IPS-18a (cell line): ENCODE results near the gene ACOX3.
"Not testable (repeated sequence)": the region's sequence is repeated elsewhere in the genome, so short reads cannot be mapped to it uniquely, and the experiment has no call there.

ENCODE experiments used
- H3K27ac ChIP-seq: one replicate; pipeline ENCODE4 v1.5.1; 2013; ENCODE audit warnings: low read length
- H3K27me3 ChIP-seq: one replicate; pipeline ENCODE4 v1.6.1; 2013; ENCODE audit warnings: mild to moderate bottlenecking, low read length; ENCODE audit not compliant: control insufficient read depth, insufficient read depth
- H3K36me3 ChIP-seq: one replicate; pipeline ENCODE4 v1.6.1; 2013; ENCODE audit warnings: low read depth, low read length; ENCODE audit not compliant: control insufficient read depth
- H3K4me1 ChIP-seq: one replicate; pipeline ENCODE4 v1.6.1; 2013; ENCODE audit warnings: low read depth, low read length; ENCODE audit not compliant: control insufficient read depth
- H3K4me3 ChIP-seq: one replicate; pipeline ENCODE4 v1.5.1; 2013; ENCODE audit warnings: low read length
- H3K9ac ChIP-seq: one replicate; pipeline ENCODE4 v1.6.1; 2013; ENCODE audit warnings: mild to moderate bottlenecking, low read length, moderate library complexity
- H3K9me3 ChIP-seq: one replicate; pipeline ENCODE4 v1.6.1; 2013; ENCODE audit warnings: low read depth, low read length; ENCODE audit not compliant: control insufficient read depth

Gene ACOX3

GRCh38 chr4:8343262-8343966, 97.1 kb downstream of the ACOX3 start:
- Histone ChIP-seq H3K36me3 (no peaks in the 10 kb centered on the region), H3K9ac (no peak overlapping the region), H3K4me1 (peaks cover 2% of the 10 kb centered on the region), H3K4me3 (no peak overlapping the region), H3K9me3 (no peaks in the 10 kb centered on the region), H3K27ac (no peak overlapping the region), H3K27me3 (no peaks in the 10 kb centered on the region)

DNA sequence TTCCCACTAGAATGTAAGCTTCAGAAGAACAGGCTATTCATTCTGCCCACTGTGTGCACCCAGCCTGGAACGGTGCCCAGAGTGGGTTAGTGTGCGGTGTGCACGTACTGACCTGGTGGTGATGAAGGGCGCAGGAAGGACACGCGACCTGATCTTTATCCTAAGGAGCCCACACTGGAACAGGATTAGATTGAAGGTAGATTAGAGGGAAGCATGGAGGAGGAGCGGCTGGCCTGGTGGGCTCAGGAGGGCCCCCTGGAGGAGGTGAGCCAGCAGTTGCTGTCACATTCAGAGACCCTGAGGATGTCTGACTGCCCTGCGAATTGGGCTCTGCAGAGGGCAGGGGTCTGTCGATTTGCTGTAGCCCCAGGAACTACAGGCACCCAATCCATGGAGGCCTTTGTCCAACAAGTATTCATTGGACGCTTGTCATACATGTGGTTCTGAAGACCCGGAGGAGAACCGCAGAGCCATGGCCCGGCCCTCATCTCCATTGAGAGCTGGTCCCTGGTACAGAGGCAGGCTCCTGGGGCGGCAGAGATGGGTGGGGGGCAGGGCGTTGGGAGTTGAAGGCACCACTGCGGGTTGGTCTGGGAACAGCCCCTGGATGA, 97.8 kb downstream of the ACOX3 start:
- no peak overlapping the region for H3K9ac ChIP-seq
- peaks cover 2% of the 10 kb centered on the region for H3K4me1 ChIP-seq
- H3K4me3 ChIP-seq: no peak overlapping the region
- no peaks in the 10 kb centered on the region for H3K27me3 ChIP-seq
- no peaks in the 10 kb centered on the region for H3K36me3 ChIP-seq
- no peaks in the 10 kb centered on the region for H3K9me3 ChIP-seq
- H3K27ac ChIP-seq: no peak overlapping the region

GRCh38 chr4:8341691-8342090, 98.8 kb downstream of the ACOX3 start:
- H3K9me3 ChIP-seq: no peaks in the 10 kb centered on the region
- H3K36me3 ChIP-seq: no peaks in the 10 kb centered on the region
- H3K4me1 ChIP-seq: peaks cover 2% of the 10 kb centered on the region
- H3K27ac ChIP-seq: no peak overlapping the region
- H3K9ac ChIP-seq: no peak overlapping the region
- H3K4me3 ChIP-seq: no peak overlapping the region
- no peaks in the 10 kb centered on the region for H3K27me3 ChIP-seq

- not testable (repeated sequence) for H3K36me3 ChIP-seq, H3K9me3 ChIP-seq, H3K27me3 ChIP-seq, H3K27ac ChIP-seq, H3K4me1 ChIP-seq, H3K4me3 ChIP-seq, H3K9ac ChIP-seq
Observed at GRCh38 chr4:8341281-8341680, 99.2 kb downstream of the ACOX3 start.

GRCh38 chr4:8340781-8341241, 99.7 kb downstream of the ACOX3 start:
- Histone ChIP-seq H3K9ac (no peak overlapping the region), H3K27me3 (no peaks in the 10 kb centered on the region), H3K27ac (no peak overlapping the region), H3K9me3 (no peaks in the 10 kb centered on the region), H3K4me3 (no peak overlapping the region), H3K4me1 (peaks cover 2% of the 10 kb centered on the region), H3K36me3 (no peaks in the 10 kb centered on the region)

DNA sequence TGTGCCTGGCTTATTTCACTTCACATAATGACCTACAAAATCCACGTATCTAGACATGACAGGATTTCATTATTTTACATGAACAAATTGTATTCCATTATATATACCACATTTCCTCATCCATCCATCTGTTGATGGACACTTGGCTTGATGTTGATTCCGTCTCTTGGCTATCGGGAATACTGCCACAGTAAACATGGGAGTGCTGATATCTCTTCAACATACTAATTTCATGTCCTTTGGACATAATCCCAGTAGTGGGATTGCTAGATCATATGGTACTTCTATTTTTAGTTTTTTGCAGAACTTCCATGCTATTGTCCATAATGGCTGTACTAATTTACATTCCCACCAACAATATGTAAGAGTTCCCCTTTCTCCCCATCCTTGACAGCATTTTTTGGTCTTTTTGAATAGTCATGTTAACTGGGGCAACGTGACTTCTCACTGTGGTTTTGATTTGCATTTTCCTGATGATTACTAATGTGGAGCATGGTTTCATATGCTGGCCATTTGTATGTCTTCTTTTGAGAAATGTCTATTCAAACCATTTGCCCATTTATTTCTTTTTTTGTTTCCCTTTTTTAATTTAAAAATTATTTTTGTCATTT, 102.1 kb downstream of the ACOX3 start:
- no peak overlapping the region for H3K4me3 ChIP-seq
- H3K27ac ChIP-seq: no peak overlapping the region
- no peaks in the 10 kb centered on the region for H3K9me3 ChIP-seq
- no peaks in the 10 kb centered on the region for H3K36me3 ChIP-seq
- no peaks in the 10 kb centered on the region for H3K27me3 ChIP-seq
- peaks cover 2% of the 10 kb centered on the region for H3K4me1 ChIP-seq
- H3K9ac ChIP-seq: no peak overlapping the region

GRCh38 chr4:8336412-8337075, 104.0 kb downstream of the ACOX3 start:
- Histone ChIP-seq H3K36me3 (no peaks in the 10 kb centered on the region), H3K27ac (no peak overlapping the region), H3K9ac (no peak overlapping the region), H3K27me3 (no peaks in the 10 kb centered on the region), H3K4me3 (no peak overlapping the region), H3K9me3 (no peaks in the 10 kb centered on the region), H3K4me1 (no peaks in the 10 kb centered on the region)

GRCh38 chr4:8335848-8336247, 104.7 kb downstream of the ACOX3 start:
- Histone ChIP-seq H3K4me1 (no peaks in the 10 kb centered on the region), H3K36me3 (no peaks in the 10 kb centered on the region), H3K9me3 (no peaks in the 10 kb centered on the region), H3K9ac (no peak overlapping the region), H3K27ac (no peak overlapping the region), H3K27me3 (no peaks in the 10 kb centered on the region), H3K4me3 (no peak overlapping the region)

DNA sequence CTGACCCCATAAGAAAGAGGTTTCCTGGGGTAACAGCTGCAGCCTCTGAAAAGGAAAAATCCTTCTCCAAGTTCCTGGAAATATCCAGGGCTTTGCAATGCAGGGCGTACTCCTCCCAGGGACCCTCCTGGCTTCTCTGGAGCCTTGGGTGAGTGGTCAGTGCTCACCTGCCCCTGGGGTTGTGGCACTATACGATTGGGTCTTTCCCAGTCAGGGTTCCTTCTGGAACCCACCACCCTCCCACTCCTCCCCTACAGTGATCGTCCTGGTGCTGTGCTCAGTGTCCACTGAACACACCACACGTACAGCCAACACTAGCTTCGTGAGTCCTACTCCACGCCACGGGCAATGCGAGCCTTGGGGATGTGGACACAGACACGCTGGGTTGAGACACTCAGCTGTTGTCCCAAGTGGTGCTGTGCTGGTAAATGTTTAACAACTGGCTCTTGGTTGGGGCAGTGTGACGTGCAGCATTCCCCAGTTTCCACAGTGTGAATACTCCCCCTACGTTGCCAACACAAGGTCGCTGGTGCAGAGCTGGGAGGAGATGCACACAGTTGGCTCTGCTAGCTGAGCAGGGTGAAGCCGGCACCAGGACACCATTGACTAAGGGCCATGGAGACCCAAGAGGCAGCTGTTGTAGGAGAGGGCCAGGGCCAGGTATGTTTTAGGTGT, 105.6 kb downstream of the ACOX3 start:
- Histone ChIP-seq H3K36me3 (no peaks in the 10 kb centered on the region), H3K27ac (no peak overlapping the region), H3K9ac (no peak overlapping the region), H3K4me1 (no peaks in the 10 kb centered on the region), H3K9me3 (no peaks in the 10 kb centered on the region), H3K27me3 (no peaks in the 10 kb centered on the region), H3K4me3 (no peak overlapping the region)

GRCh38 chr4:8333726-8334460, 106.6 kb downstream of the ACOX3 start:
- H3K27me3 ChIP-seq: no peaks in the 10 kb centered on the region
- H3K4me1 ChIP-seq: no peaks in the 10 kb centered on the region
- no peak overlapping the region for H3K4me3 ChIP-seq
- H3K9me3 ChIP-seq: no peaks in the 10 kb centered on the region
- no peak overlapping the region for H3K9ac ChIP-seq
- H3K36me3 ChIP-seq: no peaks in the 10 kb centered on the region
- no peak overlapping the region for H3K27ac ChIP-seq

DNA sequence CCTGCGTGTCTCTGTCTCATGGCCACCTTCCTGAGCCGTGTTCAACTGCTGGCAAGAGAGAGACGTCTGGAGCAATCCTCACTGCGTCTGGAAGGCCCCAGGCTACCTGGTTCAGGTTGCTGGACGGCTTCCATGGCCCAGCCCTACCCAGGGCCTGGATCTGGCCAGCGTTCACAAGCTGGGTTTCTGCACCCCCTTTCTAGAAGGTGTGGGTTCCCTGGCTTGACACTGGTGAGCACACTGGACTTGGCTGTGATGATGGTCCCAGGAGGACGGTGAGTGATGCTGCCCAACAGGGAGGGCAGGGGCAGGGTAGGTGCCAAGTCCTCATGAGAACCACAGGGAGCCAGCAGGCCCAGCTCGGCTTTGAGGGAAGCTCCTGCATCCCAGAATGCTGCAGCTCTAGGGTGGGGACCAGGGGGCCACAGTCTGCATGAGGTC, 107.6 kb downstream of the ACOX3 start:
- Histone ChIP-seq H3K36me3 (no peaks in the 10 kb centered on the region), H3K4me3 (no peak overlapping the region), H3K27me3 (no peaks in the 10 kb centered on the region), H3K4me1 (no peaks in the 10 kb centered on the region), H3K9me3 (no peaks in the 10 kb centered on the region), H3K9ac (no peak overlapping the region), H3K27ac (no peak overlapping the region)
